ENCODE measurements around the gene KLHL29. TPM values are rescaled to one million over a fixed set of nuclear protein-coding genes. Genes with fewer than 3 reads are reported as not detected.

Gene KLHL29
- total and polyA plus RNA-seq, 8 donors: 0.91 to 6.6 (median 2.6) TPM

DNA sequence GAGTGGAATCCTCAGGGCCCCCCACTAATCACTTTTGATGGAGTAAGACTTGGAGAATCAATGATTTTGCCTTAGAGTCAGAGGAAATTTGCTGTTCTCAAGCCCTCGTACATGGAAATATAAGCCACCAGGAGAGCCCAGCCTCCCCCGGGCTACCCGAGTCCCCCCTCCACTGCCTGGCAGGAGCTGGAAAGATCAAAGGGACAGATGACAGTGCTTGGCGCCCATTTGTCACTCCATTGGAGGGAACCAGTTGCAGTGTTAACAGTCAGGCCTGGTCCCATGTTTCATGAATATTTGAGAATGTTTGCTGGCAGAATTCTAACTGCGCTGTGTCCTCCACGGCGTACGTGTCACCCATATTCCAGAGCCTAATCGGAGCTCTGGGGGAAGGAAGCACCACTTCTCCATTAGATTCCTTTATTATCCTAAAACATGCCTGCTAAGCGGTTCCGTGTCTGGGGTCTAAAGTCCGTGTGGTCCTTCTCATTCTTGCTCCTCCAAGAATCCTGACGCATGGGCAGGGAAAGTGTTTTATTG is 202.4 kb downstream of the KLHL29 start:
- TF ChIP-seq, protein P1, sequence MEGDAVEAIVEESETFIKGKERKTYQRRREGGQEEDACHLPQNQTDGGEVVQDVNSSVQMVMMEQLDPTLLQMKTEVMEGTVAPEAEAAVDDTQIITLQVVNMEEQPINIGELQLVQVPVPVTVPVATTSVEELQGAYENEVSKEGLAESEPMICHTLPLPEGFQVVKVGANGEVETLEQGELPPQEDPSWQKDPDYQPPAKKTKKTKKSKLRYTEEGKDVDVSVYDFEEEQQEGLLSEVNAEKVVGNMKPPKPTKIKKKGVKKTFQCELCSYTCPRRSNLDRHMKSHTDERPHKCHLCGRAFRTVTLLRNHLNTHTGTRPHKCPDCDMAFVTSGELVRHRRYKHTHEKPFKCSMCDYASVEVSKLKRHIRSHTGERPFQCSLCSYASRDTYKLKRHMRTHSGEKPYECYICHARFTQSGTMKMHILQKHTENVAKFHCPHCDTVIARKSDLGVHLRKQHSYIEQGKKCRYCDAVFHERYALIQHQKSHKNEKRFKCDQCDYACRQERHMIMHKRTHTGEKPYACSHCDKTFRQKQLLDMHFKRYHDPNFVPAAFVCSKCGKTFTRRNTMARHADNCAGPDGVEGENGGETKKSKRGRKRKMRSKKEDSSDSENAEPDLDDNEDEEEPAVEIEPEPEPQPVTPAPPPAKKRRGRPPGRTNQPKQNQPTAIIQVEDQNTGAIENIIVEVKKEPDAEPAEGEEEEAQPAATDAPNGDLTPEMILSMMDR (IDR thresholded peaks at IDR 0.05): no peak
- WGBS, 2 donors: 80 to 86% methylated on average over 13 of the region's 13 CpGs
- no peak for FAIRE-seq
- H3K9me3 ChIP-seq: no peaks in the 10 kb centered on the region
- H3K27ac ChIP-seq: no peak overlapping the region
- ATAC-seq: no peak
- H3K4me1 ChIP-seq: no peaks in the 10 kb centered on the region
- no peak overlapping the region for H3K4me3 ChIP-seq
- no peaks in the 10 kb centered on the region for H3K36me3 ChIP-seq
- no peak for DNase-seq
- H3K27me3 ChIP-seq: no peaks in the 10 kb centered on the region
- intact Hi-C loops (cut with DNase I): no loop called here

DNA sequence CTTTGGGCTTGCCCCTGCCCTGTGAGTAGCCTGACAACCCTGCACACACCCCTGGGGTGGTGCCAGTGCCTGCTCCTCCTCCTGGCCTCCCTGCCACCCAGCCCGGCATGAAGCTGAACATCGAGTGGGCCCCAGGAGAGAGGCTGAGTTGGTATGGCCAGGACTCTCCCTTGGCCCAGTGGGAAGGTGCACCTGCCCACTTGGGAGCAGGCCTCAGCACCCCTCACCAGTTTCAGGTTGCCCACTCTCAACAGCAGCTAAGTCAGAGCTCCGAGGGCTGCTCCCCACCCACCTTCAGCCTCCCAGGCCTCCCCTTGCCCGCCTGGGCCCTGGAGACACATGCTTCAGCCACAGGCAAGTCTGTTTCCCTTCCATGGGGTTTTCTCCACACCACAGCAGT is 203.1 kb downstream of the KLHL29 start:
- H3K27me3 ChIP-seq: no peaks in the 10 kb centered on the region
- intact Hi-C loops (cut with DNase I): no loop called here
- H3K4me3 ChIP-seq: no peak overlapping the region
- ATAC-seq (no peak), DNase-seq (peak in 1 of 6 donors; percentile 34), FAIRE-seq (no peak)
- WGBS, 2 donors: 79 to 89% methylated on average over 4 of the region's 4 CpGs
- H3K9me3 ChIP-seq: no peaks in the 10 kb centered on the region
- no peaks in the 10 kb centered on the region for H3K4me1 ChIP-seq
- TF ChIP-seq, protein P1 (IDR thresholded peaks at IDR 0.05): no peak
- H3K27ac ChIP-seq: no peak overlapping the region
- no peaks in the 10 kb centered on the region for H3K36me3 ChIP-seq

DNA sequence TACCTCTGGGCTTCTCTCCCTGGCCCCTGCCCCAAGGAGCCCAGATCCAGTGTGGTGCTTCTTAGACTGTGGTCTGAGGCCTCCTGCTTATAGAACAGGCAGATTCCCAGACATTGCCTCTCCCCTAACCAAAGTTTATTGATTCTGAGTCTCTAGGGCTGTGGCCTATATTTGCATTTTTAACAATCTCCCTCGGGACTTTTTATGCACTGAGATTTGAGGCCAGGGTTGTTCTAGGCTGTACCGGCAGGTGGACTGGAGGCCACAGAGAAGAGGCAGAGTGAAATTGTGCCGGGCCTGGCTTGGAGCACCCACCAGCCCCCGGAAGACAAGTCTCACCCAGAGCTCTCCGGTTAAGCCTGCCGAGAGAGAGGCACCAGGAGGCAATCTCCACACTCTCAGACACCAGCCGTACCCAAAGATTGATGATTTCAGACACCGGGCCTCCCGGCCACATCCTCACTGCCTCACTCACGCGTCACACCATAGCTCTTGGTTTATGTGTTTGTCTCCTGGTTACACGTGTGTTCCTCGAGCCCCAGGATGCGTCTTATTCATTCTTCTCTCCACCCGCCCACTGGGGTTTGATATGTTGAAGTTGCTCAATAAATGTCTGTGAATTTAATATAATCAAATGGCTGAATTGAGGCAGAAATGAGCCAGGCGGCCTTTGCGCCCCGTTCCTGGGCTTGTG is 203.7 kb downstream of the KLHL29 start:
- Histone ChIP-seq H3K4me1 (no peaks in the 10 kb centered on the region), H3K4me3 (no peak overlapping the region), H3K36me3 (no peaks in the 10 kb centered on the region), H3K27ac (no peak overlapping the region), H3K27me3 (no peaks in the 10 kb centered on the region), H3K9me3 (no peaks in the 10 kb centered on the region)
- no peak for FAIRE-seq
- DNase-seq: peak in 1 of 6 donors; percentile 34
- intact Hi-C loops (cut with DNase I): no loop called here
- WGBS, 2 donors: 78 to 84% methylated on average over 18 of the region's 18 CpGs
- ATAC-seq: peak in 1 of 4 donors; percentile 11
- TF ChIP-seq, protein P1 (IDR thresholded peaks at IDR 0.05): no peak

DNA sequence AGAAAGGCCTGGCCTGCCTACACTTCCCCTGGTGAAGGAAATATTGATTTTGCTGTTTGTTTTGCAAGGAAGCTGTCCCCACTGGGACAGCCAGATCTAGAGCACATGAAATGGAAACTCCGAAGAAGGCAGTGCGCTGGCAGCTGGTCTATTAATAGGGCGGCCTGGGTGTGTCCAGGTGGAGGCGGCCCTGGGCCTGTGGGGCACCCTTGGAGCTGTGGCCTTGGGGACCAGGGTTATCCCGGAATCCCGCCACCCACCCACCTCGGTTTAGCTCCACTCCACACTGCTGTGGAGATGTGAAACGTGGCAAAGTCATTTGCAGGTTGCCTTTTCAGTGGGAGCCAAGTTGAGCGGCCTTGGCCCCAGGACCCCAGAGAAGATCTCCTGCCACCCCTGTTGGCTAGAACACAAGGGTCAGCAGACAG is 204.3 kb downstream of the KLHL29 start:
- Histone ChIP-seq H3K4me1 (no peaks in the 10 kb centered on the region), H3K27me3 (no peaks in the 10 kb centered on the region), H3K9me3 (no peaks in the 10 kb centered on the region), H3K27ac (no peak overlapping the region), H3K4me3 (no peak overlapping the region), H3K36me3 (no peaks in the 10 kb centered on the region)
- WGBS, 2 donors: 62 to 77% methylated on average over 9 of the region's 9 CpGs
- TF ChIP-seq, protein P1 (IDR thresholded peaks at IDR 0.05): no peak
- FAIRE-seq: no peak
- peak in 1 of 6 donors; percentile 21 for DNase-seq
- peak in 1 of 4 donors; percentile 44 for ATAC-seq
- intact Hi-C loops (cut with DNase I): no loop called here

DNA sequence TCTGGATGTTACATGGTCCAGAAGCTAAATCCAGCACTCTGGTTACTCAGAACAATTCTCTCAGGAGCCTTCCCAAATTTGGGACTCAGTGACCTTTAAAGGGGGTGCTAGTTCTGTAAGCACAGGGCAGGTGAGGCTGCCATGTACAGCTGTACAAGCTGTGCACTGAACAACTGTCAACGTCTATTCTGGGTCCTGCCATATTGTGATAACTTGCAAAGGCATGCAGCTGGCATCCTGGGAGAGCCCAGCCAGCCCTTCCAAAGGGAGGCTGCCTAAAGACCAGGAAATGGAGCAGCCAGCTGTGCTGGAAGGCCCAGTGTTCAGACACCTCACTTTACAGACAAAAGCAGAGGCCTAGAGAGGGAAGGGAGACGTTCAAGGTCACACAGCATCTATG is 204.8 kb downstream of the KLHL29 start:
- intact Hi-C loops (cut with DNase I): no loop called here
- DNase-seq: peak in 1 of 6 donors; percentile 22
- H3K9me3 ChIP-seq: no peaks in the 10 kb centered on the region
- H3K27me3 ChIP-seq: no peaks in the 10 kb centered on the region
- TF ChIP-seq, protein P1 (IDR thresholded peaks at IDR 0.05): no peak
- no peak overlapping the region for H3K27ac ChIP-seq
- FAIRE-seq: no peak
- H3K4me1 ChIP-seq: no peaks in the 10 kb centered on the region
- no peaks in the 10 kb centered on the region for H3K36me3 ChIP-seq
- no peak overlapping the region for H3K4me3 ChIP-seq
- ATAC-seq: no peak
- 69 to 80% methylated on average over 2 of the region's 2 CpGs for WGBS, 2 donors

All from pancreas (tissue), 10 donors.